Trophoblast cell (in vitro differentiated cells and primary cell): ENCODE measurements around the gene RHOJ.

Experiments used
- DNase-seq, 2 donors: peaks; one replicate each; pipeline ENCODE4 v3.0.0-alpha.2; 2016
- H2AFZ ChIP-seq: 2 replicates; pipeline ENCODE4 v1.6.1; 2013; ENCODE audit warnings: low read length, moderate library complexity, mild to moderate bottlenecking; ENCODE audit not compliant: insufficient read depth, poor library complexity
- H2AK5ac ChIP-seq: 2 replicates; pipeline ENCODE4 v1.6.1; 2013; ENCODE audit warnings: mild to moderate bottlenecking, low read length
- H2BK120ac ChIP-seq: 2 replicates; pipeline ENCODE4 v1.6.1; 2013; ENCODE audit warnings: low read length, mild to moderate bottlenecking, moderate library complexity; ENCODE audit not compliant: insufficient read depth, poor library complexity
- H2BK12ac ChIP-seq: 2 replicates; pipeline ENCODE4 v1.6.1; 2013; ENCODE audit warnings: mild to moderate bottlenecking, low read length, moderate library complexity
- H2BK5ac ChIP-seq: 2 replicates; pipeline ENCODE4 v1.6.1; 2013; ENCODE audit warnings: low read length, low read depth, moderate library complexity, mild to moderate bottlenecking; ENCODE audit not compliant: poor library complexity
- H3K14ac ChIP-seq: 2 replicates; pipeline ENCODE4 v1.6.1; 2013; ENCODE audit warnings: mild to moderate bottlenecking, low read length
- H3K18ac ChIP-seq: 2 replicates; pipeline ENCODE4 v1.6.1; 2013; ENCODE audit warnings: mild to moderate bottlenecking, low read length
- H3K23ac ChIP-seq: 2 replicates; pipeline ENCODE4 v1.6.1; 2013; ENCODE audit warnings: low read length
- H3K27ac ChIP-seq: 2 replicates; pipeline ENCODE4 v1.5.1; 2013; ENCODE audit warnings: low read depth, mild to moderate bottlenecking, inconsistent platforms, low read length, moderate library complexity
- H3K27me3 ChIP-seq: 2 replicates; pipeline ENCODE4 v1.6.1; 2013; ENCODE audit warnings: inconsistent platforms, mild to moderate bottlenecking, low read length, moderate library complexity; ENCODE audit not compliant: insufficient read depth
- H3K36me3 ChIP-seq, 2 experiments: 1 replicate in 1 of 2; 2 replicates in 1 of 2; pipeline ENCODE4 v1.6.1; 2013; ENCODE audit warnings: low read length in 2 of 2, mild to moderate bottlenecking in 2 of 2, moderate library complexity in 1 of 2; ENCODE audit not compliant: insufficient read depth in 2 of 2, control insufficient read depth in 1 of 2
- H3K4ac ChIP-seq: 2 replicates; pipeline ENCODE4 v1.6.1; 2013; ENCODE audit warnings: low read depth, mild to moderate bottlenecking, low read length, moderate library complexity
- H3K4me1 ChIP-seq, 2 experiments: 1 replicate in 1 of 2; 2 replicates in 1 of 2; pipeline ENCODE4 v1.6.1; 2013; ENCODE audit warnings: low read length in 2 of 2, mild to moderate bottlenecking in 2 of 2, moderate library complexity in 1 of 2; ENCODE audit not compliant: insufficient read depth in 2 of 2, control insufficient read depth in 1 of 2
- H3K4me2 ChIP-seq: 2 replicates; pipeline ENCODE4 v1.6.1; 2013; ENCODE audit warnings: inconsistent platforms, mild to moderate bottlenecking, low read length, moderate library complexity
- H3K4me3 ChIP-seq: 2 replicates; pipeline ENCODE4 v1.5.1; 2013; ENCODE audit warnings: mild to moderate bottlenecking, low read depth, low read length, inconsistent platforms
- H3K79me1 ChIP-seq: one replicate; pipeline ENCODE4 v1.6.1; 2013; ENCODE audit warnings: low read length
- H3K79me2 ChIP-seq: 2 replicates; pipeline ENCODE4 v1.6.1; 2013; ENCODE audit warnings: low read length, mild to moderate bottlenecking; ENCODE audit not compliant: control insufficient read depth, insufficient read depth, poor library complexity
- H3K9ac ChIP-seq: 2 replicates; pipeline ENCODE4 v1.6.1; 2013; ENCODE audit warnings: mild to moderate bottlenecking, low read length
- H3K9me3 ChIP-seq: 2 replicates; pipeline ENCODE4 v1.6.1; 2013; ENCODE audit warnings: low read depth, mild to moderate bottlenecking, control low read depth, inconsistent platforms, low read length; ENCODE audit not compliant: insufficient read depth
- H4K12ac ChIP-seq: 2 replicates; pipeline ENCODE4 v1.6.1; 2013; ENCODE audit warnings: low read depth, mild to moderate bottlenecking, low read length, moderate library complexity
- H4K8ac ChIP-seq: 2 replicates; pipeline ENCODE4 v1.6.1; 2013; ENCODE audit warnings: low read depth, mild to moderate bottlenecking, low read length, moderate library complexity
- H4K91ac ChIP-seq: one replicate; pipeline ENCODE4 v1.6.1; 2013; ENCODE audit warnings: low read depth, mild to moderate bottlenecking, low read length, moderate library complexity
- WGBS: extraction: QIAGEN DNeasy Blood & Tissue Kit; methylation state at CpG from one replicate; pipeline ENCODE4 v1.1.7; 2013; ENCODE audit warnings: missing lambda C conversion rate; ENCODE audit not compliant: insufficient read length, insufficient coverage; ENCODE audit errors: extremely low coverage; 5-methylcytosine and 5-hydroxymethylcytosine counted together

Gene RHOJ

DNA sequence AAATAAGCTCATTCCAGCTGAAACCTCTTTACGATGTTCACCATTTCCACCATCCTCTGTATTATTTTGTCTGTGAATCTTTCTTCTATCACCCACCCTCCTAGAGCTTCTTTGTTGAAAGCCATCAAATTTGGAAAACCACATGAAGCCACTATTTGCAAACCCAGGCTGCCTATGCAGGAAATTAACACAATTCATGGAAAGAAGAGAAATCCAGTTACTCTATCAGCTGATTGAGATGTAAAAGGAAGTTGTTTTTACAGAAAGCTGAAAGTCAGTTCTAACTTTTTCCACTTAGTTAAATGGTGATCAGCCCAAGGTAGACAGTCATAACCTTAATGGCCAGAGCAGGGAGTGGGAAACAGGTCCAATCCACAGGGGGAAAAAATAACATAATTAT is 6.6 kb downstream of the RHOJ start:
- H3K27ac ChIP-seq, result no peak overlapping the region
- H2BK12ac ChIP-seq, result no peak overlapping the region

DNA sequence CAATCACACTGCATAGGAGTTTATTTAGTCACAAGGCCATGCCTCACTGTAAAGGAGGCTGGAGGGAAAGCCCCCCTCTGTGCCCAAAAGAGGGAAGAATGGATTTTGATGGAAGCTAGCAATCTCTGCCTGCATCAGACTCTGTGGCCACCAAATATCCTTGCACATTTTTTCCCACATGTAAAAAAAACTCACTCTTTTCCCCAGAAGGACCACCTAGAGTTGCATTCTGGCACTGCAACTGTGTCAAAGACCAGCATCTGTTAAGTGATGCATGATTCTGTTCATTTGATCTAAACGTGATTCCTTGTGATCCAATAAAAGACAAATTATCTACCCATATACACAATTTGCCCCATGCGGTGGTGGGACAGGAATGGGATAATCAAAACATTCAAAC is 8.0 kb downstream of the RHOJ start:
- no peak overlapping the region for H2AK5ac ChIP-seq
- no peak for DNase-seq
- no peak overlapping the region for H3K14ac ChIP-seq
- H3K36me3 ChIP-seq, result no peaks in the 10 kb centered on the region
- H2BK5ac ChIP-seq, result no peak overlapping the region
- no peak overlapping the region for H3K4me3 ChIP-seq
- H3K4ac ChIP-seq, result no peak overlapping the region
- H2BK120ac ChIP-seq, result no peak overlapping the region
- no peak overlapping the region for H4K8ac ChIP-seq
- no peaks in the 10 kb centered on the region for H3K4me1 ChIP-seq
- H2AFZ ChIP-seq, result no peak overlapping the region
- no CpG with 5 or more reads among the region's 2 CpGs for WGBS
- H4K12ac ChIP-seq, result no peak overlapping the region
- no peak overlapping the region for H3K18ac ChIP-seq
- no peak overlapping the region for H3K27ac ChIP-seq
- H2BK12ac ChIP-seq, result no peak overlapping the region
- no peak overlapping the region for H3K23ac ChIP-seq
- H3K79me1 ChIP-seq, result no peaks in the 10 kb centered on the region
- H4K91ac ChIP-seq, result no peak overlapping the region
- no peaks in the 10 kb centered on the region for H3K9me3 ChIP-seq
- no peak overlapping the region for H3K4me2 ChIP-seq
- H3K79me2 ChIP-seq, result no peaks in the 10 kb centered on the region
- H3K9ac ChIP-seq, result no peak overlapping the region
- no peaks in the 10 kb centered on the region for H3K27me3 ChIP-seq

More for the DNA sequence above, 6.6 kb downstream of the RHOJ start:
- no peak overlapping the region for H4K8ac ChIP-seq
- WGBS, result no CpG with 5 or more reads among the region's 1 CpG
- H2BK120ac ChIP-seq, result no peak overlapping the region
- H3K4me1 ChIP-seq, result no peaks in the 10 kb centered on the region
- H3K23ac ChIP-seq, result no peak overlapping the region
- H3K4ac ChIP-seq, result no peak overlapping the region
- no peak overlapping the region for H4K12ac ChIP-seq
- no peak overlapping the region for H3K18ac ChIP-seq
- H3K27me3 ChIP-seq, result no peaks in the 10 kb centered on the region
- H3K9me3 ChIP-seq, result no peaks in the 10 kb centered on the region
- H2AK5ac ChIP-seq, result no peak overlapping the region
- no peak overlapping the region for H2BK5ac ChIP-seq
- no peak overlapping the region for H3K4me2 ChIP-seq
- DNase-seq, result no peak
- no peak overlapping the region for H3K9ac ChIP-seq
- no peak overlapping the region for H2AFZ ChIP-seq
- H3K4me3 ChIP-seq, result no peak overlapping the region
- H3K14ac ChIP-seq, result no peak overlapping the region
- H4K91ac ChIP-seq, result no peak overlapping the region
- H3K79me2 ChIP-seq, result no peaks in the 10 kb centered on the region
- H3K79me1 ChIP-seq, result no peaks in the 10 kb centered on the region
- H3K36me3 ChIP-seq, result no peaks in the 10 kb centered on the region

DNA sequence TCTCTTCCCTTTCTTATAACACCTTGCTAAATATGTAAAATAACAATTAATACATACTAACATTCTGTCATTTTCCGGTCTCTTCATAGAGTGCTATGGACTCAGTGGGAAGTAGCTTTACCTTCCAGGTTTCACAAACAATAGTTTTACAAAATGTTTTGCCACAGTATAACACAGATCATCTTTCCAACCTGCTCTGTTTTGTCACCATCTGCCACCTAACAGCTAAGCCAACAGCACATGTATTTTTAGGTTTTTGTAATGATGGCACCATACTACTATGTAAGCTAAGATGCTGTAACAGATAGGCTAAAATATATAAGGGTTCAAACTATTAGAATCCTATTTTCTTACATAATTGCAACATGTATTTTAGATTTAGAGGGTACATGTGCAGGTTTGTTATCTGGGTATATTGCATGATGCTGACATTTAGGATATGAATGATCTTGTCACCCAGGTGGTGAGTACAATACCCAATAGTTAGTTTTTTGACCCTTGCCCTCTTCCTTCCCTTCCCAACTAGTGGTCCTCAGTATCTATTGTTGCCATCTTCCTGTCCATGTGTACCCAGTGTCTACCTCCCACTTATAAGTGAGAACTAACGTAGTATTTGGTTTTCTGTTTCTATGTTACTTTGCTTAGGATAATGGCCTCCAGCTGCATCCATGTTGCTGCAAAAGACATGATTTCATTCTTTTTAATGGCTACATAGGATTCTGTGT is 8.7 kb downstream of the RHOJ start:
- no peak overlapping the region for H4K91ac ChIP-seq
- no peak overlapping the region for H2BK5ac ChIP-seq
- H4K12ac ChIP-seq, result no peak overlapping the region
- H3K79me2 ChIP-seq, result no peaks in the 10 kb centered on the region
- no peaks in the 10 kb centered on the region for H3K4me1 ChIP-seq
- no peak overlapping the region for H2AFZ ChIP-seq
- no peak overlapping the region for H3K4me2 ChIP-seq
- no peaks in the 10 kb centered on the region for H3K27me3 ChIP-seq
- H3K36me3 ChIP-seq, result no peaks in the 10 kb centered on the region
- H4K8ac ChIP-seq, result no peak overlapping the region
- H3K9me3 ChIP-seq, result no peaks in the 10 kb centered on the region
- H2BK120ac ChIP-seq, result no peak overlapping the region
- H3K27ac ChIP-seq, result no peak overlapping the region
- no peak overlapping the region for H3K4ac ChIP-seq
- H3K23ac ChIP-seq, result no peak overlapping the region
- H3K9ac ChIP-seq, result no peak overlapping the region
- H3K14ac ChIP-seq, result no peak overlapping the region
- no peak overlapping the region for H3K4me3 ChIP-seq
- H3K79me1 ChIP-seq, result no peaks in the 10 kb centered on the region
- WGBS, result no CpG with 5 or more reads among the region's 2 CpGs
- no peak overlapping the region for H2BK12ac ChIP-seq
- no peak for DNase-seq
- no peak overlapping the region for H2AK5ac ChIP-seq
- H3K18ac ChIP-seq, result no peak overlapping the region

- no peak overlapping the region for H3K27ac ChIP-seq
Measured at GRCh38 chr14:63214417-63215196, 10.4 kb downstream of the RHOJ start.

More at GRCh38 chr14:63214417-63215196, 10.4 kb downstream of the RHOJ start:
- H3K9me3 ChIP-seq, result no peaks in the 10 kb centered on the region
- no peak for DNase-seq
- H3K4me3 ChIP-seq, result no peak overlapping the region
- H3K4me1 ChIP-seq, result no peaks in the 10 kb centered on the region
- H3K27me3 ChIP-seq, result no peaks in the 10 kb centered on the region
- H3K14ac ChIP-seq, result no peak overlapping the region
- H4K91ac ChIP-seq, result no peak overlapping the region
- no peak overlapping the region for H2BK120ac ChIP-seq
- H3K4me2 ChIP-seq, result no peak overlapping the region
- no peak overlapping the region for H2BK12ac ChIP-seq
- H2AK5ac ChIP-seq, result no peak overlapping the region
- WGBS, result no CpG with 5 or more reads among the region's 5 CpGs
- H4K12ac ChIP-seq, result no peak overlapping the region
- no peak overlapping the region for H2AFZ ChIP-seq
- H2BK5ac ChIP-seq, result no peak overlapping the region
- H3K79me2 ChIP-seq, result no peaks in the 10 kb centered on the region
- no peak overlapping the region for H3K23ac ChIP-seq
- H3K18ac ChIP-seq, result no peak overlapping the region
- H3K36me3 ChIP-seq, result no peaks in the 10 kb centered on the region
- H4K8ac ChIP-seq, result no peak overlapping the region
- no peak overlapping the region for H3K4ac ChIP-seq
- H3K9ac ChIP-seq, result no peak overlapping the region
- no peaks in the 10 kb centered on the region for H3K79me1 ChIP-seq
